Kidney tubule cell (primary cell): ENCODE measurements around the gene PRELID1.

Experiments
- DNase-seq: peaks from one replicate; pipeline ENCODE4 v3.0.0-alpha.2; 2018; ENCODE audit warnings: low spot score

Gene PRELID1, protein sequence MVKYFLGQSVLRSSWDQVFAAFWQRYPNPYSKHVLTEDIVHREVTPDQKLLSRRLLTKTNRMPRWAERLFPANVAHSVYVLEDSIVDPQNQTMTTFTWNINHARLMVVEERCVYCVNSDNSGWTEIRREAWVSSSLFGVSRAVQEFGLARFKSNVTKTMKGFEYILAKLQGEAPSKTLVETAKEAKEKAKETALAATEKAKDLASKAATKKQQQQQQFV

DNA sequence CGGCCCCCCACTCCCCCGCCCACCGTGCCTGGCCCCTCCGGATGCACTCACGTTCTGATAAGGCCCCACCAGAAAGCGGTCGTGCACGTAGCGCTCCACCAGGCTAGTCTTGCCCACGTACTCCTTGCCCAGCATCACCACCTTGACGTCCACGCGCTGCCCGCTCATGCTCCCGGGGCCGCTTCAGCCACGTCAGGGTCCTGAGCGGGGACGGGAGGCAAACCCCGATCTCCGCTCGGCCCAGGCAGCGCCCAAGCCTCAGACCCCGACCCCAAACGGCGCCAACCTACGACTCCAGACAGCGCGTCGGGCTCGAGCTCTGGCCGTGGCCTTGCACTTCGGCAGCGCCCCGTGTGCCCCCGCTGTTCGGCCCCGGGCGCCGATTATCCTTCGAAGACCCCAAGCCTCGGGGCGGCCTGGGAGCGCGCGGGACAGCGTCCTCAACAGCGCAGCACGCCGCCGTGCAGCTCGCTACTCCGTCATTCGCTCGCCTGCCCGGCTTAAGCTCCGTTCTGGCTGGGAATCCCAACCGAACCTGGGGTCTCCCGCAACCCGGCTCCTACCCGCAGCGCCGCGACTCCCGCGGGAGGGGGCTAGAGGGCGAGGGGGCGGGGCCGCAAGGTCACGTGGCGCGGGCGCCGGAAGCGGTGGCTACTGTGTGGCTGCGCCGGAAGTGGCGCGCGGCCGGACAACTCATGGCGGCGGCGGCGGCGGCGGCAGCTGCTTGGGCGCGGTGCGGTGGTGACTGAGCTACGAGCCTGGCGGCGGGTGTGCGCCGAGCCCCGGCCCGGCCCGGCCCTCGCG is at the start of gene PRELID1, which contains the start of gene RAB24:
Gene PRELID1, plus strand, starts transcription at position 679 of the 804 bp plus-strand sequence. CDS start 187 bp downstream, outside the sequence.
Gene RAB24, minus strand, starts transcription at position 599 of the 804 bp plus-strand sequence. Its CDS starts 431 bp downstream, at position 168.
- peak; percentile 84 for DNase-seq

- DNase-seq = peak; percentile 51
These were observed 47.3 kb upstream of the PRELID1 start for GRCh38 chr5:177256296-177256695.

DNA sequence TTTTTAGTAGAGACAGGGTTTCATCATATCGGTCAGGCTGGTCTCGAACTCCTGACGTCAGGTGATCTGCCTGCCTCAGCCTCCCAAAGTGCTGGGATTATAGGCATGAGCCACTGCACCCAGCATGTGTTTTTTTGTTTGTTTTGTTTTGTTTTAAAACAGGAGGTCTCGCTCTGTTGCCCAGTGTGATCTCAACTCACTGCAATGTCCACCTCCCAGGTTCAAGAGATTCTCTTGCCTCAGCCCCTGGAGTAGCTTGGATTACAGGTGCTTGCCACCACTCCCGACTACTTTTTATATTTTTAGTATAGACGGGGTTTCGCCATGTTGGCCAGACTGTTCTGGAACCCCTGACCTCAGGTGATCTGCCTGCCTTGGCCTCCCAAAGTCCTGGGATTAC is 44.9 kb upstream of the PRELID1 start:
- DNase-seq = peak; percentile 36

- no peak for DNase-seq
These were observed 42.6 kb upstream of the PRELID1 start for GRCh38 chr5:177260961-177261360.

- no peak for DNase-seq
These were observed 42.1 kb upstream of the PRELID1 start for GRCh38 chr5:177261510-177261909.

DNA sequence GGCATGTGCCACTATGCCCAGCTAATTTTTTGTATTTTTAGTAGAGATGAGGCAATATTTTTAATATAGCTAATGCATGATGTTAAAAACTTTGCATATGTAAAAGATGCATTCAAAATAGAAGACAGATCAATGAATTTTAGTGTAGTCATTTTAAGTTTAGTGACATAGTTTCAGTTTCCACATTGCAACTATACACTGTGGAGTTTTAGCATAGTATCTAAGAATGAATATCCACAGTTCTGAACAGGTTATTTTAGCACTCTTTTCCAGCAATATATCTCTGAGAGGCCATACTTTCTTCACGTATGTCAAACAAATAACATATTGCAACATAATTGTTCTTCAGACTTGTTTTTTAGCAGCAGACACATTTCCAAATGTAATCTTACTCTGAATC is 39.4 kb upstream of the PRELID1 start:
- no peak for DNase-seq

- no peak for DNase-seq
These were observed 38.2 kb upstream of the PRELID1 start for GRCh38 chr5:177265395-177265794.

DNA sequence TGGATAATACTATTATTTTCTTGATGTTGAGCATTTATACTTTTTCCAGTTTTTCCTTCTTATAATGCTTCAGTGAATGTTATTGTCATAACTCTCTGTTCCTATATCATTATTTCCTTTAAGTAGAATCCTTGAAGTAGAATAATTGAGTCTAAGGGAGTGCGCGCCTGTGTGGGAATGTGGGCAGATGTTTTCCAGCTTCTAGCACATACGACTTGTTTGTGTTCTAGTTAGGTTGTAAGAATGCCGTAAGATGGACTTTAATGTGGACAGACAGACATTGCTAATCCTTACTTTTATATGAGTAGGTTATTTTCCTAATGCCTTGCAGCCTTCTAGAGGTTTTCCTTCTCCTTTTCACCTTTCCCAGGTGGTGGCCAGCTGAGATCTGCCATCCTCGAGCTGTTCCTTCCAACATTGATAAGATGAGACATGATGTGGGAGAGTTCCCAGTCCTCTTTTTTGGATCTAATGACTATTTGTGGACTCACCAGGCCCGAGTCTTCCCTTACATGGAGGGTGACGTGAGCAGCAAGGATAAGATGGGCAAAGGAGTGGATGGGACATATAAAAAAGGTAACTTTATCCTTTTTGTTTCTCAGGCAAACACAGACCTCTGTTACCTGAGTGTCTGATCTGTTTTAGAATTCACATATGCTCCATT is 34.2 kb upstream of the PRELID1 start:
- no peak for DNase-seq

DNA sequence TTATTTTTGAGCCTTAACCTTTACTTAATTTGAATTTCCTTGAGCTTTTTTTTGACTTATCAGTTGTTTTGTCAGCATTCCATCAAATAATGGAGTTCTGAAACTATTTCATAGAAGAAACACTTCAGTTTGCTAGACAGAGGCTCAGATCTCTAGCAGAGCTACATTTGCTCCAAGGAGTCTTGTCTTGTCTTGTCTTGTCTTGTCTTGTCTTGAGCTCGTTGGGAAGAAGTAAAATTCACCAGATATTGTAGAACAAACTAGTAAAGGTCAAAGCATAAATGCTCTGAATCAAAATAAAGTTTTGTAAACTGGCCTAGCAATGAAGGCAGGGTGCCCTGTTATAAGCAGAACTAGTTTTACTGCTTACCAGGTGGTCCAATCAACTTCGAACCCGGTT is 33.6 kb upstream of the PRELID1 start:
- DNase-seq = no peak

GRCh38 chr5:177270653-177271052 is 32.9 kb upstream of the PRELID1 start:
- DNase-seq = no peak

- no peak for DNase-seq
These were observed 32.5 kb upstream of the PRELID1 start for GRCh38 chr5:177271113-177271512.

DNA sequence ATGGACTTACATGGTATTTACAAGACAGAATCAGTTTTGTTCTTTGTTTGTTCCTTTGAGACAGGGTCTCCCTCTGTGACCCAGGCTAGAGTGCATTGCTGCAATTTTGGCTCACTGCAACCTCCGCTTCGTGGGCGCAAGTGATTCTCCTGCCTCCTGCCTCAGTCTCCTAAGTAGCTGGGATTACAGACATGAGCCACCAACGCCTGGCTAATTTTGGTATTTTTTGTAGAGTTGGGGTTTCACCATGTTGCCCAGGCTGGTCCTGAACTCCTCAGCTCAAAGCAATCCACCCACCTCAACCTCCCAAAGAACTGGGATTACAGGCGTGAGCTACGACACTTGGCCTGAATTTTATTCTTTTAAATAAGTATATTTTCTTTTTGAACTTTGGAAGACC is 27.7 kb upstream of the PRELID1 start:
- DNase-seq = no peak

- peak; percentile 46 for DNase-seq
These were observed 26.7 kb upstream of the PRELID1 start for GRCh38 chr5:177276886-177277285.

DNA sequence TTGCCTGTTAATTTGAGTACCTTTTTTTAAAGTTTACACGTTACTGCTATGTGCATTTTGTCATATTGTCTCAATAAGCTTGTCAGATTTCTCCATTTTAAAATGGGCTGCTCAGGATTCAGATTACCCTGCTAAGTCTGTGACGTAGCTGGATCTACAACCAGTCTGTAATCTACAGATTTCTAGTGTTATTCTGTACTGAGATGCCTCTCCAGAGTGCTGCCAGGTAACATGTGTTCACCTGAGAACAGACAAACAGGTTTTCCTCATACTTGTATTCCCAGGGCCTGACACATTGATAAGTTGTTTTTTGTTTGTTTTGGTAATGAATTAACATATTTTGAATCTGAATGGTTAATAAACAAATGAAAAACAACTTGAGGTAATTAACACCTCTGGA is 15.4 kb upstream of the PRELID1 start:
- DNase-seq = no peak

DNA sequence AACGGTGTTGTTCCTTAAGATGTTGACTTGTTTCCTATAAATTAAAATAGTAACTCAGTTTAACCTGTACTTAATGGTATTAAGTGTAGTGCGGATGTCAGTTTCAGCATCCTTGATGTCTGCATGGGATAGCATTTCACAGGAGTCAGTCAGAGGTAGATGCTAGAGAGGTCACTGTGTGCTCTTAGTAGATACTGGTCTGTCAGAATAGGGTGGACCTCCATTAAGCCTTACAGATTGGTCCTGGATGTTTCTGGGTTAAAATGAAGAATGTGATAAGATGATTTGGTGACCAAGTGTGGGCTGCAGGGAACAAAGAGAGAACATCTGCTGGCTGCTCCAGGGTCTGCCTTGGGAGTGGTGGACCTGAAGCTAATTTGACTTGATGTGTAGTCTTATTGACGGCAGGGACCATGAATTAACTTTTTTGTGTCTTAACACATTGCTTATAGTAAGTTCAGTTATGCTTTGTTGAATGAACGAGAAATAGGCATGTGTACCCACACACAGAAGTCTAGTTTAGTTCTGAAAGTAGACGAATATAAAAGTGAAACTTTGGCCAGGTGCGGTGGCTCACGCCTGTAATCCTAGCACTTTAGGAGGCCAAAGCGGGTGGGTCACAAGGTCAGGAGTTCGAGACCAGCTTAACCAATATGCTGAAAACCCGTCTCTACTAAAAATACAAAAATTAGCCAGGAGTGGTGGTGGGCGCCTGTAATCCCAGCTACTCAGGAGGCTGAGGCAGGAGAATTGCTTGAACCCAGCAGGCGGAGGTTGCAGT is 12.6 kb upstream of the PRELID1 start:
- DNase-seq = no peak

GRCh38 chr5:177291735-177292134 is 11.9 kb upstream of the PRELID1 start:
- no peak for DNase-seq

- DNase-seq = no peak
These were observed 9.6 kb upstream of the PRELID1 start for GRCh38 chr5:177293819-177294581.

DNA sequence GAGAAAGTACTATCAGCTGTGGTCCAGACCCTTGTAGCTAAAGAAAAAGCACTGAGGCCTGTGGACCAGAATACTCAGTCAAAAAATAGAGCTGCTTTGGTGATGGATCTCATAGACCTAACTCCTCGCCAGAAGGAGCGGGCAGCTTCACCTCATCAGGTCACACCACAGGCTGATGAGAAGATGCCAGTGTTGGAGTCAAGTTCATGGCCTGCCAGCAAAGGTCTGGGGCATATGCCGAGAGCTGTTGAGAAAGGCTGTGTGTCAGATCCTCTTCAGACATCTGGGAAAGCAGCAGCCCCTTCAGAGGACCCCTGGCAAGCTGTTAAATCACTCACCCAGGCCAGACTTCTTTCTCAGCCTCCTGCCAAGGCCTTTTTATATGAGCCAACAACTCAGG is 9.0 kb upstream of the PRELID1 start:
- no peak for DNase-seq

- no peak for DNase-seq
These were observed 7.7 kb upstream of the PRELID1 start for GRCh38 chr5:177295924-177296323.

DNA sequence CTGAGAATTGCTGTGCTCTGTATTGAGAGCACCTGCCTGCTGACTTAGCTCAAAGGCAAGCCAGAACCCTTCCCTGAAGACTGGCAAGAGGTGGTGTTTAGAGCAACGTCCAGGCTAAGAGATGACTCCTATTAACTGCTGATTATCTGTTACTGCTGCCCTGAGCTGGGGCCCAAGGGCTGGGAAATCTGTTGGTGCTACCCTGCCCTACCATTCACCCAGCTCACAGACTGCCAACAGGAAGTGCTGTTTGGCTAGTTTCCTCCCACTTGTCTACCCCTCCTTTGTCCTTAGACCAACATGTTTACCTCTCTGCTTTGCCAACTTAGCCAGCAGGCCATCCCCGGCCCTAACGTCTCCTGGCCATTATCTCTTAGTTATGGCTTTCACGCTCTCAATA is 7.0 kb upstream of the PRELID1 start:
- DNase-seq = no peak

GRCh38 chr5:177297922-177298321 is 5.7 kb upstream of the PRELID1 start:
- no peak for DNase-seq
